K562 (cell line): Measurements from ENCODE around the gene AHNAK. TPM values are rescaled to one million over a fixed set of nuclear protein-coding genes. Genes with fewer than 3 reads are reported as not detected.
A peak's percentile ranks its signal among the peaks of the same experiment; 100 is the strongest.

ENCODE experiments used
- ATAC-seq: fragments of 200-7000 bp; cut with Tn5 transposase; 3 replicates; pipeline ENCODE4 v1.9.1; 2020; ENCODE audit warnings: moderate library complexity
- BruUV-seq: library from RNA; stranded (reverse); fragments of 400-500 nt; replicated peaks from 2 replicates; lab custom pipeline; 2021; lab: Mats Ljungman, UMichigan
- CTCF ChIA-PET: fragments of 300-600 bp; formaldehyde crosslinking; extraction: SDS; loops from one replicate; lab custom pipeline; 2021; ENCODE audit warnings: low intra/inter-chr PET ratio; lab: Yijun Ruan, JAX
- POLR2A ChIA-PET: fragments of 300-600, 350-650 bp; sonication (Branson Sonifier 250); formaldehyde crosslinking; extraction: SDS; loops from one replicate; lab custom pipeline; 2021; ENCODE audit warnings: antibody characterized with exemption, inconsistent platforms; lab: Yijun Ruan, JAX
- DNase-seq, 4 experiments: peaks; one replicate each; pipeline versions ENCODE4 v3.0.0 to v3.0.0-alpha.2; 2011 to 2018; ENCODE audit warnings: low spot score in 3 of 4, mixed read lengths in 3 of 4; ENCODE audit errors: extremely low read depth in 1 of 4
- FAIRE-seq: peaks from 2 replicates; lab custom pipeline; 2011; peaks lifted over from hg19 to GRCh38; lab: Jason Lieb, UNC
- H2AFZ ChIP-seq: 2 replicates; pipeline ENCODE4 v1.6.0; 2011; ENCODE audit warnings: low read depth, low read length, control low read depth, inconsistent platforms
- H3K27ac ChIP-seq: fragments of 200-600 bp; 3 replicates; pipeline ENCODE4 v1.8.0; 2011; ENCODE audit warnings: low read depth, mild to moderate bottlenecking, control low read depth, inconsistent platforms, low read length, moderate library complexity, mixed read lengths; ENCODE audit errors: extremely low read depth
- H3K27me3 ChIP-seq, 2 experiments: fragments of 300-600 bp in 1 of 2; 2 replicates in 1 of 2; 3 replicates in 1 of 2; pipeline versions ENCODE4 v1.6.0 to v1.8.0; 2011; ENCODE audit warnings: inconsistent platforms in 2 of 2, low read length in 2 of 2, mild to moderate bottlenecking in 1 of 2, mixed read lengths in 1 of 2, moderate library complexity in 1 of 2; ENCODE audit not compliant: control insufficient read depth in 2 of 2, insufficient read depth in 2 of 2
- H3K36me3 ChIP-seq: fragments of 300-600 bp; 3 replicates; pipeline ENCODE4 v1.8.0; 2011; ENCODE audit warnings: mild to moderate bottlenecking, low read length, inconsistent platforms; ENCODE audit not compliant: control insufficient read depth, insufficient read depth
- H3K4me1 ChIP-seq, 2 experiments: fragments of 200-600 bp in 1 of 2; replicated peaks in 1 of 2; 2 replicates in 1 of 2; 3 replicates in 1 of 2; pipeline versions ENCODE4 v1.5.1 to v1.8.0; 2011; ENCODE audit warnings: inconsistent platforms in 2 of 2, low read length in 2 of 2, mild to moderate bottlenecking in 1 of 2, mixed read lengths in 1 of 2, moderate library complexity in 1 of 2; ENCODE audit not compliant: control insufficient read depth in 2 of 2, insufficient read depth in 2 of 2
- H3K4me2 ChIP-seq: 2 replicates; pipeline ENCODE4 v1.6.1; 2011; ENCODE audit warnings: low read length, control low read depth, inconsistent platforms, mixed read lengths; ENCODE audit not compliant: insufficient read depth
- H3K4me3 ChIP-seq: fragments of 200-600 bp; sonication (generic), shearing (Covaris generic); 2 replicates; pipeline ENCODE4 v1.5.1; 2016; ENCODE audit warnings: control low read depth, inconsistent platforms
- H3K79me2 ChIP-seq: fragments of 200-600 bp; 3 replicates; pipeline ENCODE4 v1.8.0; 2011; ENCODE audit warnings: low read length, inconsistent platforms; ENCODE audit not compliant: control insufficient read depth, insufficient read depth
- H3K9ac ChIP-seq, 2 experiments: 2 replicates each; pipeline versions ENCODE4 v1.6.0 to v1.6.1; 2011; ENCODE audit warnings: low read depth in 2 of 2, low read length in 2 of 2, control low read depth in 1 of 2, inconsistent platforms in 1 of 2, mild to moderate bottlenecking in 1 of 2, mixed read lengths in 1 of 2; ENCODE audit not compliant: insufficient read depth in 1 of 2
- H3K9me1 ChIP-seq: one replicate; pipeline ENCODE4 v1.6.0; 2011; ENCODE audit warnings: inconsistent platforms, mild to moderate bottlenecking, low read length, moderate library complexity; ENCODE audit not compliant: control insufficient read depth, insufficient read depth
- H3K9me3 ChIP-seq: replicated peaks from 2 replicates; pipeline ENCODE4 v1.5.1; 2011; ENCODE audit warnings: low read depth, low read length, inconsistent platforms; ENCODE audit not compliant: control insufficient read depth, insufficient read depth
- H4K20me1 ChIP-seq: replicated peaks from 2 replicates; pipeline ENCODE4 v1.6.1; 2011; ENCODE audit warnings: low read length, inconsistent platforms, mixed read lengths; ENCODE audit not compliant: control insufficient read depth, insufficient read depth
- C11orf30 ChIP-seq: fragments of 450-650 bp; IDR thresholded peaks from 2 replicates; pipeline ENCODE4 v1.6.1; 2016; ENCODE audit warnings: low read depth, mild to moderate bottlenecking
- ELF4 ChIP-seq: fragments of 450-650 bp; formaldehyde crosslinking; IDR thresholded peaks from 2 replicates; pipeline ENCODE4 v1.4.0; 2022; ENCODE audit warnings: missing genetic modification characterization
- GATAD2A ChIP-seq: fragments of 450-650 bp; IDR thresholded peaks from 2 replicates; pipeline ENCODE4 v1.6.1; 2017
- GTF2A2 ChIP-seq: IDR thresholded peaks from 2 replicates; pipeline ENCODE4 v1.6.1; 2016; ENCODE audit warnings: mild to moderate bottlenecking, missing genetic modification characterization, missing compliant biosample characterization
- MAFF ChIP-seq: IDR thresholded peaks from 2 replicates; pipeline ENCODE4 v1.6.1; 2012; ENCODE audit warnings: low read length, improper control_type of control experiment
- MAFG ChIP-seq: fragments of 450-650 bp; conservative IDR thresholded peaks from 2 replicates; pipeline ENCODE4 v1.6.1; 2016; ENCODE audit warnings: missing genetic modification characterization, missing compliant biosample characterization
- POU5F1 ChIP-seq: fragments of 150-350 bp; IDR thresholded peaks from 2 replicates; pipeline ENCODE4 v1.6.1; 2014; ENCODE audit warnings: borderline replicate concordance, low read length, low read depth, mild to moderate bottlenecking; ENCODE audit not compliant: partially characterized antibody
- SAFB2 ChIP-seq: fragments of 200-400 bp; formaldehyde crosslinking; IDR thresholded peaks from 2 replicates; pipeline ENCODE4 v1.6.1; 2018; ENCODE audit warnings: borderline replicate concordance, low read length, low read depth, moderate library complexity; ENCODE audit not compliant: severe bottlenecking
- SIRT6 ChIP-seq: IDR thresholded peaks from one replicate; pipeline ENCODE4 v1.6.1; 2012; ENCODE audit warnings: low read depth, mild to moderate bottlenecking, control low read depth, inconsistent platforms, low read length, moderate library complexity
- SNIP1 ChIP-seq: fragments of 450-650 bp; IDR thresholded peaks from 2 replicates; pipeline ENCODE4 v1.7.1; 2017; ENCODE audit warnings: low read depth, mild to moderate bottlenecking
- TEAD1 ChIP-seq, 2 experiments: fragments of 450-650 bp in 1 of 2; sonication (generic) in 1 of 2; formaldehyde crosslinking; IDR thresholded peaks; 2 replicates each; pipeline versions ENCODE4 v1.4.0 to v1.8.0; 2020 to 2022; ENCODE audit warnings: mild to moderate bottlenecking in 2 of 2, missing genetic modification reagents in 1 of 2
- ZNF143 ChIP-seq: sonication (generic); formaldehyde crosslinking; IDR thresholded peaks from 2 replicates; pipeline ENCODE4 v1.9.0; 2022; ENCODE audit warnings: mild to moderate bottlenecking, missing genetic modification reagents
- ZNF274 ChIP-seq: IDR thresholded peaks from 2 replicates; pipeline ENCODE4 v1.6.1; 2011; ENCODE audit warnings: low read depth, mild to moderate bottlenecking, low read length, moderate library complexity, borderline replicate concordance
- ZNF316 ChIP-seq: fragments of 450-650 bp; IDR thresholded peaks from 2 replicates; pipeline ENCODE4 v1.6.1; 2016
- WGBS: fragments of 100-300 bp; shearing (Covaris generic); methylation state at CpG from one replicate; pipeline ENCODE4 v1.1.6; 2016; ENCODE audit warnings: low coverage, mixed read lengths; ENCODE audit not compliant: insufficient coverage; ENCODE audit errors: missing lambda C conversion rate; 5-methylcytosine and 5-hydroxymethylcytosine counted together
- in situ Hi-C: fragments of 300-500 bp; cut with MboI; formaldehyde crosslinking; loops from 4 replicates; pipeline ENCODE4 v1.15.0; 2018; ENCODE audit warnings: inconsistent platforms, mixed read lengths
- intact Hi-C: fragments of 100-400 bp; cut with micrococcal nuclease; formaldehyde crosslinking; loops from 2 replicates; pipeline ENCODE4 v1.14.2; 2022
- polyA plus RNA-seq, 8 experiments: library from polyadenylated mRNA; depleted of rRNA in 4 of 8; stranded (reverse) in 5 of 8; unstranded in 3 of 8; fragments of >200 nt; fragmentation: Nextera tagmentation in 2 of 8; fragmentation: Illumina TruSeq in 1 of 8; extraction: Ambion mirVana in 2 of 8; extraction: Trizol in 1 of 8; gene quantifications; 2 replicates each; pipeline versions ENCODE4 v1.2.1 to v1.2.3, GENCODE V29; 2011 to 2014; ENCODE audit warnings: inconsistent platforms in 1 of 8, missing spikeins in 1 of 8
- total RNA-seq, 7 experiments: library from RNA; depleted of rRNA in 6 of 7; stranded (reverse); fragments of >200 nt in 6 of 7; fragmentation: Illumina TruSeq in 2 of 7; extraction: Trizol in 2 of 7; gene quantifications; 2 replicates each; pipeline versions ENCODE4 v1.2.1 to v1.2.3, GENCODE V29; 2011 to 2021; ENCODE audit warnings: low replicate concordance in 1 of 7
- TF ChIP-seq, protein P1 (sequence below): fragments of 450-650 bp; IDR thresholded peaks from one replicate; pipeline ENCODE4 v1.6.1; 2018; ENCODE audit warnings: mild to moderate bottlenecking, moderate library complexity; ENCODE audit not compliant: partially characterized antibody
- TF ChIP-seq, protein P2 (sequence below): sonication (generic); formaldehyde crosslinking; IDR thresholded peaks from 2 replicates; pipeline ENCODE4 v1.8.0; 2023; ENCODE audit warnings: missing genetic modification reagents, mild to moderate bottlenecking, borderline replicate concordance

AHNAK gene
- total and polyA plus RNA-seq, 9 of the 15 experiments (the other 6 are each of a cell fraction or from before 2014, with no cell fraction given): 1.5 to 89.7 (median 45.0) TPM

DNA sequence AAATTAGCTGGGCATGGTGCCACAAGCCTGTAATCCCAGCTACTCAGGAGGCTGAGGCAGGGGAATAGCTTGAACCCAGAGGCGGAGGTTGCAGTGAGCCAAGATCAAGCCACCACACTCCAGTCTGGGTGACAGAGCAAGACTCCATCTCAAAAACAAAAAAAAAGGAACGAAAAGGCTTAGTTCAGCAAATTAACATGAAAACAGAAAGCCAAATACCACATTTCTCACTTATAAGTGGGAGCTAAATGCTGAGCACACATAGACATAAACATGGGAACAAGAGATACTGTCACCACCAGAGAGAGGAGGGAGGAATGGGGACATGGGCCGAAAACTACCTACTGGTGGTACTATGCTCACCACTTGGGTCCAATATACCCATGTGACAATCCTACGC is 89.1 kb downstream of the AHNAK start:
- in situ Hi-C loops: no loop called here
- CTCF ChIA-PET: interaction anchor here (0.6 kb wide), 1 partner anchor 18 kb away, joined by 3 read pairs; no protein-coding TSS in a partner anchor
- TF ChIP-seq ZNF316 (peak; percentile 90), GATAD2A (no peak), SAFB2 (no peak), SIRT6 (no peak), C11orf30 (peak; percentile 78; the same call in 1 of the 2 replicates), ELF4 (no peak), ZNF143 (no peak), SNIP1 (no peak), MAFG (peak; percentile 52), GTF2A2 (tag) (no peak), POU5F1 (no peak), MAFF (peak; percentile 25; the same call in 1 of the 2 replicates), TEAD1 (CRISPR knock-in tag; IDR thresholded peaks at IDR 0.05) (no peak), ZNF274 (no peak)
- TF ChIP-seq, protein P1, sequence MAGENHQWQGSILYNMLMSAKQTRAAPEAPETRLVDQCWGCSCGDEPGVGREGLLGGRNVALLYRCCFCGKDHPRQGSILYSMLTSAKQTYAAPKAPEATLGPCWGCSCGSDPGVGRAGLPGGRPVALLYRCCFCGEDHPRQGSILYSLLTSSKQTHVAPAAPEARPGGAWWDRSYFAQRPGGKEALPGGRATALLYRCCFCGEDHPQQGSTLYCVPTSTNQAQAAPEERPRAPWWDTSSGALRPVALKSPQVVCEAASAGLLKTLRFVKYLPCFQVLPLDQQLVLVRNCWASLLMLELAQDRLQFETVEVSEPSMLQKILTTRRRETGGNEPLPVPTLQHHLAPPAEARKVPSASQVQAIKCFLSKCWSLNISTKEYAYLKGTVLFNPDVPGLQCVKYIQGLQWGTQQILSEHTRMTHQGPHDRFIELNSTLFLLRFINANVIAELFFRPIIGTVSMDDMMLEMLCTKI: no peak
- TF ChIP-seq, protein P2, sequence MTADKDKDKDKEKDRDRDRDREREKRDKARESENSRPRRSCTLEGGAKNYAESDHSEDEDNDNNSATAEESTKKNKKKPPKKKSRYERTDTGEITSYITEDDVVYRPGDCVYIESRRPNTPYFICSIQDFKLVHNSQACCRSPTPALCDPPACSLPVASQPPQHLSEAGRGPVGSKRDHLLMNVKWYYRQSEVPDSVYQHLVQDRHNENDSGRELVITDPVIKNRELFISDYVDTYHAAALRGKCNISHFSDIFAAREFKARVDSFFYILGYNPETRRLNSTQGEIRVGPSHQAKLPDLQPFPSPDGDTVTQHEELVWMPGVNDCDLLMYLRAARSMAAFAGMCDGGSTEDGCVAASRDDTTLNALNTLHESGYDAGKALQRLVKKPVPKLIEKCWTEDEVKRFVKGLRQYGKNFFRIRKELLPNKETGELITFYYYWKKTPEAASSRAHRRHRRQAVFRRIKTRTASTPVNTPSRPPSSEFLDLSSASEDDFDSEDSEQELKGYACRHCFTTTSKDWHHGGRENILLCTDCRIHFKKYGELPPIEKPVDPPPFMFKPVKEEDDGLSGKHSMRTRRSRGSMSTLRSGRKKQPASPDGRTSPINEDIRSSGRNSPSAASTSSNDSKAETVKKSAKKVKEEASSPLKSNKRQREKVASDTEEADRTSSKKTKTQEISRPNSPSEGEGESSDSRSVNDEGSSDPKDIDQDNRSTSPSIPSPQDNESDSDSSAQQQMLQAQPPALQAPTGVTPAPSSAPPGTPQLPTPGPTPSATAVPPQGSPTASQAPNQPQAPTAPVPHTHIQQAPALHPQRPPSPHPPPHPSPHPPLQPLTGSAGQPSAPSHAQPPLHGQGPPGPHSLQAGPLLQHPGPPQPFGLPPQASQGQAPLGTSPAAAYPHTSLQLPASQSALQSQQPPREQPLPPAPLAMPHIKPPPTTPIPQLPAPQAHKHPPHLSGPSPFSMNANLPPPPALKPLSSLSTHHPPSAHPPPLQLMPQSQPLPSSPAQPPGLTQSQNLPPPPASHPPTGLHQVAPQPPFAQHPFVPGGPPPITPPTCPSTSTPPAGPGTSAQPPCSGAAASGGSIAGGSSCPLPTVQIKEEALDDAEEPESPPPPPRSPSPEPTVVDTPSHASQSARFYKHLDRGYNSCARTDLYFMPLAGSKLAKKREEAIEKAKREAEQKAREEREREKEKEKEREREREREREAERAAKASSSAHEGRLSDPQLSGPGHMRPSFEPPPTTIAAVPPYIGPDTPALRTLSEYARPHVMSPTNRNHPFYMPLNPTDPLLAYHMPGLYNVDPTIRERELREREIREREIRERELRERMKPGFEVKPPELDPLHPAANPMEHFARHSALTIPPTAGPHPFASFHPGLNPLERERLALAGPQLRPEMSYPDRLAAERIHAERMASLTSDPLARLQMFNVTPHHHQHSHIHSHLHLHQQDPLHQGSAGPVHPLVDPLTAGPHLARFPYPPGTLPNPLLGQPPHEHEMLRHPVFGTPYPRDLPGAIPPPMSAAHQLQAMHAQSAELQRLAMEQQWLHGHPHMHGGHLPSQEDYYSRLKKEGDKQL (CRISPR knock-in tag): no peak

More for the DNA sequence above, 89.1 kb downstream of the AHNAK start:
- DNase-seq (no peak), ATAC-seq (no peak), FAIRE-seq (no peak)
- H3K27me3 ChIP-seq: no peaks in the 10 kb centered on the region
- WGBS: 68% methylated on average over 4 of the region's 4 CpGs
- H3K4me3 ChIP-seq: no peak overlapping the region
- intact Hi-C loops: no loop called here
- no peak overlapping the region for H3K9ac ChIP-seq
- no TSS peak for BruUV-seq
- no peak overlapping the region for H3K4me2 ChIP-seq
- H3K36me3 ChIP-seq: no peaks in the 10 kb centered on the region
- H3K4me1 ChIP-seq: peaks cover 23 to 40% of the 10 kb centered on the region in 2 experiments
- no peaks in the 10 kb centered on the region for H3K9me1 ChIP-seq
- POLR2A ChIA-PET: interaction anchor here (0.6 to 2.7 kb wide), 12 partner anchors 8 to 45 kb away, joined by 3 to 12 read pairs (median 4); no protein-coding TSS in a partner anchor
- peak overlapping the region; percentile 79; the same call in 2 of the 3 replicates for H3K27ac ChIP-seq
- 0 out of 2 replicates have a peak overlapping the region, but pooled peaks have one; percentile 32 for H2AFZ ChIP-seq
- H4K20me1 ChIP-seq: no peaks in the 10 kb centered on the region
- no peaks in the 10 kb centered on the region for H3K79me2 ChIP-seq
- no peaks in the 10 kb centered on the region for H3K9me3 ChIP-seq
